ENCODE data around the gene CYP46A1. TPM values are rescaled to one million over a fixed set of nuclear protein-coding genes. Genes with fewer than 3 reads are reported as not detected.

Gene CYP46A1
- polyA plus RNA-seq, 2 donors, result 0.16 to 0.20 TPM

DNA sequence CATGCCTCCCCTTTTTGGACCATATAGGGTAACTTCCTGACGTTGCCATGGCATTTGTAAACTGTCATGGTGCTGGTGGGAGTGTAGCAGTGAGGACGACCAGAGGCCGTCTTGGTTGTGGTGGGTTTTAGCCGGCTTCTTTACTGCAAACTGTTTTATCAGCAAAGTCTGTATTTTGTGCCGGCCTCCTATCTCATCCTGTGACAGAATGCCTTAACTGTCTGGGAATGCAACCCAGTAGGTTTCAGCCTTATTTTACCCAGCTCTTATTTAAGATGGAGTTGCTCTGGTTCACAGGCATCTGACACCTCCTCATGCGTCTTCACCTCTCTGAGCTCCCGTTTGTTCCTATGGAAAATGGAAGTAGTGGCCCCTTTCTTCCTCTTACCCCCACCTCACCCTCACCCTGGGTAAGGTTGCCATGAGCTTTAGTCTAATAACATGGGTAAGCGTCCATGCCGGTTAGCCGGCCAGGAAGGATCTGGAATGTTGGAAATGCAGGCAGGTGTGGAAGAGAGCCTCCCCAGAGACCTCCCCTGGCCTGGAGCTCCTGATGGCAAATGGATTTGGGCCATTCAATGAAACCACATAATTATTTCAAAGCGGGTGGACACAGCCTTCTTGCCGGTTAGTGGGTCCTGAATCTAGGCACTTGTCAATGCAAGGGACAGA, 20.6 kb upstream of the CYP46A1 start:
- Histone ChIP-seq H3K36me3 (ENCODE audit: control insufficient read depth in 2 of 2, insufficient read depth in 2 of 2, low read length in 1 of 2) (no peaks in the 10 kb centered on the region), H3K9me3 (ENCODE audit: control insufficient read depth in 2 of 2, insufficient read depth in 1 of 2, low read depth in 1 of 2, low read length in 1 of 2) (peaks cover 0 to 4% of the 10 kb centered on the region in 2 donors), H3K4me1 (ENCODE audit: control insufficient read depth in 2 of 2, insufficient read depth in 2 of 2, low read length in 1 of 2) (peaks cover 0 to 7% of the 10 kb centered on the region in 2 donors), H3K4me3 (ENCODE audit: low read depth in 1 of 2, low read length in 2 of 2) (no peak overlapping the region), H3K27ac (ENCODE audit: low read depth in 2 of 2, low read length in 1 of 2) (no peak overlapping the region), H3K27me3 (ENCODE audit: control insufficient read depth in 1 of 2, insufficient read depth in 2 of 2, low read length in 2 of 2) (peaks cover 0 to 8% of the 10 kb centered on the region in 2 donors)
- WGBS, 2 donors, result 79 to 87% methylated on average over 12 of the region's 12 CpGs

DNA sequence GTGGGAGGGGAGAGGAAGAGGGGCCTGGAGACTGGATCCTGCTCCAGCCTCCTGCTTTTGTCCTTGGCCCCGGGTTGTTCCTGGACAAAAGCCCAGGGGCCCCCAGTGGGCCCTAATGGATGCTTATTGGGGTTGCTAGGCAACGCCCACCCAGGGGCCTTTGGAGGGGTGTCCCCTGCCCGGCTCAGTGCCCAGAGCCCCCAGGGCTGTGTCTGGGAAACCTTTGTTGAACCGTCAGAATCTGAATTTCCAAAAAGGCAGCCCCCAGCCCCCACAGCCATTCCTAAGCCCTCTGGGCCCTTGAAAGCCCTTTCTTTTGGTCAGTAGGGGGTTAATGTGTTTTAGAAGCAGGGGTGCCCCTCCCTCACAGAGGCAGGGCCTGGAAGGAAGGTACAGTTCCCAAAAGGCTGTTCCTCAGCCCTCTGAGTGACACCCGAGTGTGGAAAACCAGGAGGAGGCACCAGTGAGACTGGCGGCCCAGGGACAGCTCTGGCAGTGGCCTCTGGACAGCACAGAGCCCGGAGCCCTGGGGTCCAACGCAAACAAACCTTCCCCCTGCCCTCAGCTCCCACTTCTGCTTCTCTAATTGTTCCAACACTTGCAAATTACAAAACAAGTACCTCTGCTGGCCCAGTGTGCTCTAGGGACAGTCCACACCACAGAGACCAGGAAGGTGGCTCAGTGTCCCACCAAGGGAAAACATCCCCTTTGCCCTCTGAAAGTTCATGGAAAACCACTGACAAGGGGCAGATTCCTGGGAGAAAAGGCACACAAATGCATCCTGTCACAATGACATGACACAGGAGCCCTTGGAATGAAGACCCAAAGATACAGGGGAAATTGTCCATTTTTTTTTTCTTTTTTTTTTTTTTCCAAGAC, 19.8 kb upstream of the CYP46A1 start:
- no peaks in the 10 kb centered on the region for H3K36me3 ChIP-seq (ENCODE audit: control insufficient read depth in 2 of 2, insufficient read depth in 2 of 2, low read length in 1 of 2)
- WGBS, 2 donors, result 46 to 55% methylated on average over 8 of the region's 8 CpGs
- H3K9me3 ChIP-seq (ENCODE audit: control insufficient read depth in 2 of 2, insufficient read depth in 1 of 2, low read depth in 1 of 2, low read length in 1 of 2), result no peaks in the 10 kb centered on the region
- no peak overlapping the region for H3K4me3 ChIP-seq (ENCODE audit: low read depth in 1 of 2, low read length in 2 of 2)
- H3K4me1 ChIP-seq (ENCODE audit: control insufficient read depth in 2 of 2, insufficient read depth in 2 of 2, low read length in 1 of 2), result peaks cover 0 to 7% of the 10 kb centered on the region in 2 donors
- H3K27me3 ChIP-seq (ENCODE audit: control insufficient read depth in 1 of 2, insufficient read depth in 2 of 2, low read length in 2 of 2), result peaks cover 0 to 3% of the 10 kb centered on the region in 2 donors
- H3K27ac ChIP-seq (ENCODE audit: low read depth in 2 of 2, low read length in 1 of 2), result no peak overlapping the region

DNA sequence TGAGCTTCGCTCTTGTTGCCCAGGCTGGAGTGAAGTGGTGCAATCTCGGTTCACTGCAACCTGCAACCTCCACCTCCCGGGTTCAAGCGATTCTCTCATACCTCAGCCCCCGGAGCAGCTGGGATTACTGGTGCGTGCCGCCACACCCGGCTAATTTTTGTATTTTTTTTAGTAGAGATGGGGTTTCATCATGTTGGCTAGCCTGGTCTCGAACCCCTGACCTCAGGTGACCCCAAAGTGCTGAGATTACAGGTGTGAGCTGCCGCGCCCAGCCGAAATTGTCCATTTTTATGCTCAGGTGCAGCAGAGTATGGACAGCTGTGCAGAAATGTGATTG, 19.2 kb upstream of the CYP46A1 start:
- Histone ChIP-seq H3K4me1 (ENCODE audit: control insufficient read depth in 2 of 2, insufficient read depth in 2 of 2, low read length in 1 of 2) (peaks cover 0 to 4% of the 10 kb centered on the region in 2 donors), H3K27ac (ENCODE audit: low read depth in 2 of 2, low read length in 1 of 2) (no peak overlapping the region), H3K4me3 (ENCODE audit: low read depth in 1 of 2, low read length in 2 of 2) (no peak overlapping the region), H3K27me3 (ENCODE audit: control insufficient read depth in 1 of 2, insufficient read depth in 2 of 2, low read length in 2 of 2) (no peaks in the 10 kb centered on the region), H3K9me3 (ENCODE audit: control insufficient read depth in 2 of 2, insufficient read depth in 1 of 2, low read depth in 1 of 2, low read length in 1 of 2) (no peaks in the 10 kb centered on the region), H3K36me3 (ENCODE audit: control insufficient read depth in 2 of 2, insufficient read depth in 2 of 2, low read length in 1 of 2) (no peaks in the 10 kb centered on the region)
- WGBS, 2 donors, result 77 to 81% methylated on average over 12 of the region's 12 CpGs

DNA sequence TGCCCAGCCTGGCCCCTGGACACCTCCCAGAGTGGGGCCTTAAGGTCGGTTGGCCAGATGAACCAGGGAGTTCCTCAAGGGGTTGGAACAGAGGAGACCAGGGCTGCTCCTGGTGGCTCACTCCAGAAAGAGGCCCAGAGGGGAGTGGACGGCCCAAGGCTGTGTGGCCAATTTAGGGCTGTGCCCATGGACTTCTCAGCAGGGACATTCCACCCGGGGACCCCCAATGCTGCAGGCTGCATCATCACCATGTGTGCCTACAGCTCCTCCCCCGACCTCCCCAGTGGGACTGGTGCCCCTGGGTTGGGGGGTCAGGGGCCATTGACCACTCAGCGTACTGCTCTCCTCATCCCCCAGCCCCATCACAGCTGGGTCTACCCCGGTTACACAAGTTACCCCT, 17.6 kb upstream of the CYP46A1 start:
- Histone ChIP-seq H3K4me3 (ENCODE audit: low read depth in 1 of 2, low read length in 2 of 2) (no peak overlapping the region), H3K9me3 (ENCODE audit: control insufficient read depth in 2 of 2, insufficient read depth in 1 of 2, low read depth in 1 of 2, low read length in 1 of 2) (no peaks in the 10 kb centered on the region), H3K36me3 (ENCODE audit: control insufficient read depth in 2 of 2, insufficient read depth in 2 of 2, low read length in 1 of 2) (no peaks in the 10 kb centered on the region), H3K27ac (ENCODE audit: low read depth in 2 of 2, low read length in 1 of 2) (no peak overlapping the region), H3K4me1 (ENCODE audit: control insufficient read depth in 2 of 2, insufficient read depth in 2 of 2, low read length in 1 of 2) (no peaks in the 10 kb centered on the region), H3K27me3 (ENCODE audit: control insufficient read depth in 1 of 2, insufficient read depth in 2 of 2, low read length in 2 of 2) (no peaks in the 10 kb centered on the region)
- WGBS, 2 donors, result 63 to 67% methylated on average over 6 of the region's 6 CpGs

DNA sequence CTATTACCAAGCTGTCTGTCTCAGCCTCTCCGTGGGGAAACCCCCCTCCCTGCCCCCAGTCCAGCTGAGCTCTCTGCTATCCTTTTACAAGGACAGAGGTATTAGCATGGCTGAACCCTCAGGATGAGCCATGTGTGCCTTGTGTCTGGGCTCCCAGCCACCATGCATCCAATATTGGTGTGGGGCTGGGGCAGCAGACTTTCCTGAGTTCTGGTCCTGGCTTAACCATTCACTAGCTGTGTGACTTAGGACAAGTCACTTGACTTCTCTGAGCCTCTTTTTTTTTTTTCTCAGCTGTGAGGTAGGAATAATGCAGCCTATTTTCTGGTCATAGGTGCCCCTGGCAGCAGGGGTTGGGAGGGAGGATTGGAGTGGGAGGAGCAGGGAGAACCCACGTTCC, 17.1 kb upstream of the CYP46A1 start:
- Histone ChIP-seq H3K27me3 (ENCODE audit: control insufficient read depth in 1 of 2, insufficient read depth in 2 of 2, low read length in 2 of 2) (no peaks in the 10 kb centered on the region), H3K4me3 (ENCODE audit: low read depth in 1 of 2, low read length in 2 of 2) (no peak overlapping the region), H3K27ac (ENCODE audit: low read depth in 2 of 2, low read length in 1 of 2) (no peak overlapping the region), H3K4me1 (ENCODE audit: control insufficient read depth in 2 of 2, insufficient read depth in 2 of 2, low read length in 1 of 2) (no peaks in the 10 kb centered on the region), H3K9me3 (ENCODE audit: control insufficient read depth in 2 of 2, insufficient read depth in 1 of 2, low read depth in 1 of 2, low read length in 1 of 2) (no peaks in the 10 kb centered on the region), H3K36me3 (ENCODE audit: control insufficient read depth in 2 of 2, insufficient read depth in 2 of 2, low read length in 1 of 2) (no peaks in the 10 kb centered on the region)
- 43 to 62% methylated on average over 2 of the region's 2 CpGs for WGBS, 2 donors

DNA sequence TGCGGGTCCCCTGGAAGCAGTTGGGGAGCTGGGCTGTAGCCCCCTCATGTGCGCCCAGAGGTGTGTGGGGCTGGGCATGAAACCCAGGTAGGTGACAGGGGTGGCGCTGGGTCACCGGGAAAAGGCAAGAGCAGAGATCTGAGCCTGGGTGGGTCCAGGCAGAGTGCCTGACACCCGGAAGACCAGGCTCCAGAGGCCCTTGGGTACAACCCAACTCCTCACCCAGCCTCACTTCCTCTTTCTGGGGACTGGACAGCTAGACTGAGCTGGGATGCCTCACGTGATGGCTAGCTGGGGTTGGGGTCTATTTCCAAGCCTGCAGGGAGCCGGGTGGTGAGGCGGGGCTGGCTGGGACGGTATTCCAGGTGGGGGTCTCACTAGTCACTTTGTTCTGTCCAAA, 16.3 kb upstream of the CYP46A1 start:
- no peak overlapping the region for H3K27ac ChIP-seq (ENCODE audit: low read depth in 2 of 2, low read length in 1 of 2)
- H3K4me1 ChIP-seq (ENCODE audit: control insufficient read depth in 2 of 2, insufficient read depth in 2 of 2, low read length in 1 of 2), result no peaks in the 10 kb centered on the region
- no peak overlapping the region for H3K4me3 ChIP-seq (ENCODE audit: low read depth in 1 of 2, low read length in 2 of 2)
- 83 to 85% methylated on average over 9 of the region's 9 CpGs for WGBS, 2 donors
- no peaks in the 10 kb centered on the region for H3K27me3 ChIP-seq (ENCODE audit: control insufficient read depth in 1 of 2, insufficient read depth in 2 of 2, low read length in 2 of 2)
- no peaks in the 10 kb centered on the region for H3K36me3 ChIP-seq (ENCODE audit: control insufficient read depth in 2 of 2, insufficient read depth in 2 of 2, low read length in 1 of 2)
- H3K9me3 ChIP-seq (ENCODE audit: control insufficient read depth in 2 of 2, insufficient read depth in 1 of 2, low read depth in 1 of 2, low read length in 1 of 2), result no peaks in the 10 kb centered on the region

DNA sequence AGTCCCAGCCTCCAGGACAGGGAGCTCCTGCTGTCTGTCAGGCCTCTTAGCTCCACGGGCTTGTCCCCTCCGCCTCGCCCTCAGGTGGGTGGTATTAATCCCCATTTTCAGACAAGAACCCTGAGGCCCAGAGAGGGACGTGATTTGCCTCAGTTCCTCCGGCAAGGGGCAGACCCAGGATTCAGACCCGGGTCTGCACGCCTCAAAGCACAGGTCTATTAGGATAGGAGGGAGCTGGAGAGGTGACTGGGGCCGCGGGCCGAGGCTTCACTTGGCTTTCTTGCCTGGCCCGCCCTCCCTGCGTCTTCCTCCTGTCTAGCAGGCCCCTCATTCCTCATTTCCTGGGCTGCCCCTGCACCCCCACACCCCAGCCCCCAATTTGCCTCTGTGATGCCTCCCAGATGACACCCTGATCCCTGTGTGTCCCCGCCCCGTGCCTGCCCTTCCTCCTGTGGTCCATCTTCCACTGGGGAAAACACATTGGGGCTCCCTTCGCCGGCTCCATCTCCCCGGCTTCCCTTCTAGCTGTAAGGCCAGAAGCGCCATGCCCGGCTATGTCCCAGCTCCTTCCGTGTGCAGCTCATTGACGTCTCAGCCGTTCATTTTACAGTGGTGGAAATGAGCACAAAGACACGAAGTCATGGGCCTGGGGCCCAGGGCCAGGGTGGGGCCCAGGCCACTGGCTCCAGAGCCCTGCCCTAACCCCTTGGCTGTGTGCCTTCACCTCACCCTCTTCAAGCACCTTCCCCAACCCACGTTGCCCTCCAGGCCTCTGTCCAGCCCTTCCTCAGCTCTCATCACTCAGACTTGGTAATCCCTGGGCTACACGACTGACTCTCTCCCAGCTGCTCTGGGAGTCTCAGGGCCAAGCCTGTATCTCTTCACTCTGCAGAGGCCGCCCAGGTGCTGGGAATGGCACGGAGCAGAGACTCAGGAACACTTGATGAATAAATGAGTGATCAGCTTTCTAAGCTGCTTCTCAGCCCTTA, 15.5 kb upstream of the CYP46A1 start:
- Histone ChIP-seq H3K27me3 (ENCODE audit: control insufficient read depth in 1 of 2, insufficient read depth in 2 of 2, low read length in 2 of 2) (no peaks in the 10 kb centered on the region), H3K4me3 (ENCODE audit: low read depth in 1 of 2, low read length in 2 of 2) (no peak overlapping the region), H3K36me3 (ENCODE audit: control insufficient read depth in 2 of 2, insufficient read depth in 2 of 2, low read length in 1 of 2) (no peaks in the 10 kb centered on the region), H3K4me1 (ENCODE audit: control insufficient read depth in 2 of 2, insufficient read depth in 2 of 2, low read length in 1 of 2) (no peaks in the 10 kb centered on the region), H3K27ac (ENCODE audit: low read depth in 2 of 2, low read length in 1 of 2) (no peak overlapping the region), H3K9me3 (ENCODE audit: control insufficient read depth in 2 of 2, insufficient read depth in 1 of 2, low read depth in 1 of 2, low read length in 1 of 2) (no peaks in the 10 kb centered on the region)
- 78 to 83% methylated on average over 25 to 27 of the region's 27 CpGs for WGBS, 2 donors

DNA sequence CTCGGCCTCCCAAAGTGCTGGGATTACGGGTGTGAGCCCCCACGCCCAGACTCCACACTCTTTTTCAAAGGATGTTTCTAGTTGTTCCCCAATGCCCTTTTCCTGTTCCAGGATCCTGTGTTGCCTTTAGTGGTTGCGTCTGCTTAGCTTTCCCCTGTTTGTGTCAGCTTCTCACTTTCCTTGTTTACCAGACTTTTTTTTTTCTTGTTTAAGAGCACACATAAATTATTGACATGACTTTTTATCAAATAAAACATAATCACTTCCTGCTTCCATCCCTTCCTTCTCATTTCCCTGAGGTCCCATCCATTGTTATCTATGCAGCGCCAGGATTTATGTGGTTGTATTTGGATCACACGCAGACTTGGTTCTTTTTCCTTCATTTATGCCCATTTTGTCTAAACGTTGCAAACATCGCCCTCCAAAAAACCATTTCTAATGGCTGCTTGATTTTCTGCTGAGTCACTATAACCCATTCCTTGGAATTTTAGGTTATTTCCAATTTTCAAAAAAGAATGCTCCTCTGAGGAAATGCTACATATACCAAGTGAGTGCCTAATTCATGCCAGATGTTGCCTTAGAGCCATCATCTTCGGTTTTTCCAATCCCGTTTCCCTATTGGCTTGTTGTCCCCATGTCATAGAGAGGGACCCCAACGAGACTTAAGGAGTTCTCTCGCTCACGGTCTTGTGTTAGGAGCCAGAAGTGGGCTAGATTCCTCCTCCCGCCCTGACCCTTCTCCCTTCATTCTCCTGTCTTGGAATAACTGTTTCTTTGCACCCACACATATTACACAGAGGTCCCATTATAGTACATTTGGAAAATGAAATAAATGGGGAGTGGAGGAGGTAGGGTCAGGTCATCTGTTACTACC, 13.5 kb upstream of the CYP46A1 start:
- H3K4me1 ChIP-seq (ENCODE audit: control insufficient read depth in 2 of 2, insufficient read depth in 2 of 2, low read length in 1 of 2), result no peaks in the 10 kb centered on the region
- no peak overlapping the region for H3K4me3 ChIP-seq (ENCODE audit: low read depth in 1 of 2, low read length in 2 of 2)
- no peaks in the 10 kb centered on the region for H3K27me3 ChIP-seq (ENCODE audit: control insufficient read depth in 1 of 2, insufficient read depth in 2 of 2, low read length in 2 of 2)
- no peaks in the 10 kb centered on the region for H3K36me3 ChIP-seq (ENCODE audit: control insufficient read depth in 2 of 2, insufficient read depth in 2 of 2, low read length in 1 of 2)
- no peak overlapping the region for H3K27ac ChIP-seq (ENCODE audit: low read depth in 2 of 2, low read length in 1 of 2)
- 79 to 85% methylated on average over 14 of the region's 14 CpGs for WGBS, 2 donors
- peaks cover 0 to 3% of the 10 kb centered on the region in 2 donors for H3K9me3 ChIP-seq (ENCODE audit: control insufficient read depth in 2 of 2, insufficient read depth in 1 of 2, low read depth in 1 of 2, low read length in 1 of 2)

Data from esophagus (tissue), 2 donors.